OCI-LY3 (cell line): ENCODE measurements around the gene SLC25A42.

ENCODE experiments used
- EZH2phosphoT487 ChIP-seq: fragments of 200-600 bp; shearing (Covaris generic); IDR thresholded peaks from 2 replicates; pipeline ENCODE4 v1.6.1; 2018; ENCODE audit warnings: antibody characterized with exemption, mixed run types, low read depth
- TF ChIP-seq, protein P1 (sequence below): fragments of 200-600, 300-600 bp; sonication (generic); IDR thresholded peaks from 2 replicates; pipeline ENCODE4 v1.5.1; 2014; ENCODE audit warnings: antibody characterized with exemption, low read length, low read depth

DNA sequence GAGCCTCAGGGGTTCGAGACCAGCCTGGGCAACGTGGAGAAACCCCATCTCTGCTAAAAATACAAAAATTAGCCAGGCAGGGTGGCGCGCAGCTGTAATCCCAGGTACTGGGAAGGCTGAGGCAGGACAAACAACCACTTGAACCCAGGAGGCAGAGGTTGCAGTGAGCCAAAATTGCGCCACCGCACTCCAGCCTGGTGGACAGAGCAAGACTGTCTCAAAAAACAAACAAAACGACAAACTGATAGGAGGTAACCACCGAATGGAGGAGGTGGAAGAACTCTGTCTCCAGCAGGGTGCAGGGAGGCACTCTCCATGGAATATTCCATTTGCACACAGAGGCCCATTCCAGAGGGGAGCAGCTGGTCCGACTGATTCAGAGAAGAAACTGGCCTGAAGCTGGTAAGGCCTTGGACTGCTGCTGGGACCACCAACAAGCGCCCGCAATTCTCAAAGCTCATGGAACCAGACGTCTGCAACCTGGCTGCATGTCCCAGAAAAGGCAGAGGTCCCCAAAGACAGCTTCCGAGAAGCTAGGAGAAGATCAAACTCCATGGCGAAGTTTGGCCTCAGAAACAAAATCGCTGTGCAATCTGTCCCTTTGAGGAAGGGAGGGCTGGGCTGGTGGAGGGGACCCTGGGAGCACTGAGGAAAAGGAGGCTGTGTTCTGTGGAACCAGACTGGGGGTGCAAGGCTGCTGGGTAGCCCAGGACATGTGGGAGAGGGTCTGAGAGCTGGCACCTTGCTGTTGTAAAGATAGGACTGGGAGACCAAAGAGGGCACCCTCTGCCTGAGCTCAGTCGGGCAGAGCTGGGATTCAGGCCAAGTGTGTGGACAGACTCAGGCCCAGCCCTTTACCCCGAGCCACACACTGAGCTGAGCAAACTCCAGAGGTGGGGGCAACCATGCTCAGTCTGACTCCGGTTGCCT, 35.2 kb downstream of the SLC25A42 start:
- TF ChIP-seq, protein P1, sequence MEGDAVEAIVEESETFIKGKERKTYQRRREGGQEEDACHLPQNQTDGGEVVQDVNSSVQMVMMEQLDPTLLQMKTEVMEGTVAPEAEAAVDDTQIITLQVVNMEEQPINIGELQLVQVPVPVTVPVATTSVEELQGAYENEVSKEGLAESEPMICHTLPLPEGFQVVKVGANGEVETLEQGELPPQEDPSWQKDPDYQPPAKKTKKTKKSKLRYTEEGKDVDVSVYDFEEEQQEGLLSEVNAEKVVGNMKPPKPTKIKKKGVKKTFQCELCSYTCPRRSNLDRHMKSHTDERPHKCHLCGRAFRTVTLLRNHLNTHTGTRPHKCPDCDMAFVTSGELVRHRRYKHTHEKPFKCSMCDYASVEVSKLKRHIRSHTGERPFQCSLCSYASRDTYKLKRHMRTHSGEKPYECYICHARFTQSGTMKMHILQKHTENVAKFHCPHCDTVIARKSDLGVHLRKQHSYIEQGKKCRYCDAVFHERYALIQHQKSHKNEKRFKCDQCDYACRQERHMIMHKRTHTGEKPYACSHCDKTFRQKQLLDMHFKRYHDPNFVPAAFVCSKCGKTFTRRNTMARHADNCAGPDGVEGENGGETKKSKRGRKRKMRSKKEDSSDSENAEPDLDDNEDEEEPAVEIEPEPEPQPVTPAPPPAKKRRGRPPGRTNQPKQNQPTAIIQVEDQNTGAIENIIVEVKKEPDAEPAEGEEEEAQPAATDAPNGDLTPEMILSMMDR: no peak
- TF ChIP-seq EZH2phosphoT487: no peak
